Astrocyte of the spinal cord (primary cell): Measurements from ENCODE around the gene SPC24.
"Not testable (repeated sequence)": the region's sequence is repeated elsewhere in the genome, so short reads cannot be mapped to it uniquely, and the experiment has no call there.

Source experiments
- DNase-seq: peaks from one replicate; pipeline ENCODE4 v3.0.0; 2011; ENCODE audit warnings: low read depth, low spot score
- H3K4me3 ChIP-seq: 2 replicates; pipeline ENCODE4 v1.5.1; 2011; ENCODE audit warnings: low read depth, mild to moderate bottlenecking, low read length, moderate library complexity
- in situ Hi-C: cut with HindIII; loops from 2 replicates; pipeline ENCODE4 v1.10.0; 2017; ENCODE audit warnings: low sequenced_read_pairs
- TF ChIP-seq, protein P1 (sequence below): IDR thresholded peaks from 2 replicates; pipeline ENCODE4 v1.5.1; 2012; ENCODE audit warnings: low read depth, mild to moderate bottlenecking, low read length, inconsistent platforms

The SPC24 gene

DNA sequence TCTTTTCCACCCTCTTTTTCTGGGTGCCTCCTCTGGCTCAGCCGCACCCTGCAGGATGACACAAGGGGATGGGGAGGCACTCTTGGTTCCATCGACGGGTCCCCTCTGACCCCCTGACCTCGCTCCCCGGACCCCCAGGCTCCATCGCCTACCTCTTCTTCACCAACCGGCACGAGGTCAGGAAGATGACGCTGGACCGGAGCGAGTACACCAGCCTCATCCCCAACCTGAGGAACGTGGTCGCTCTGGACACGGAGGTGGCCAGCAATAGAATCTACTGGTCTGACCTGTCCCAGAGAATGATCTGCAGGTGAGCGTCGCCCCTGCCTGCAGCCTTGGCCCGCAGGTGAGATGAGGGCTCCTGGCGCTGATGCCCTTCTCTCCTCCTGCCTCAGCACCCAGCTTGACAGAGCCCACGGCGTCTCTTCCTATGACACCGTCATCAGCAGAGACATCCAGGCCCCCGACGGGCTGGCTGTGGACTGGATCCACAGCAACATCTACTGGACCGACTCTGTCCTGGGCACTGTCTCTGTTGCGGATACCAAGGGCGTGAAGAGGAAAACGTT, 42.4 kb downstream of the SPC24 start:
- H3K4me3 ChIP-seq, result no peak overlapping the region
- in situ Hi-C loops, result no loop called here
- no peak for DNase-seq
- TF ChIP-seq, protein P1, sequence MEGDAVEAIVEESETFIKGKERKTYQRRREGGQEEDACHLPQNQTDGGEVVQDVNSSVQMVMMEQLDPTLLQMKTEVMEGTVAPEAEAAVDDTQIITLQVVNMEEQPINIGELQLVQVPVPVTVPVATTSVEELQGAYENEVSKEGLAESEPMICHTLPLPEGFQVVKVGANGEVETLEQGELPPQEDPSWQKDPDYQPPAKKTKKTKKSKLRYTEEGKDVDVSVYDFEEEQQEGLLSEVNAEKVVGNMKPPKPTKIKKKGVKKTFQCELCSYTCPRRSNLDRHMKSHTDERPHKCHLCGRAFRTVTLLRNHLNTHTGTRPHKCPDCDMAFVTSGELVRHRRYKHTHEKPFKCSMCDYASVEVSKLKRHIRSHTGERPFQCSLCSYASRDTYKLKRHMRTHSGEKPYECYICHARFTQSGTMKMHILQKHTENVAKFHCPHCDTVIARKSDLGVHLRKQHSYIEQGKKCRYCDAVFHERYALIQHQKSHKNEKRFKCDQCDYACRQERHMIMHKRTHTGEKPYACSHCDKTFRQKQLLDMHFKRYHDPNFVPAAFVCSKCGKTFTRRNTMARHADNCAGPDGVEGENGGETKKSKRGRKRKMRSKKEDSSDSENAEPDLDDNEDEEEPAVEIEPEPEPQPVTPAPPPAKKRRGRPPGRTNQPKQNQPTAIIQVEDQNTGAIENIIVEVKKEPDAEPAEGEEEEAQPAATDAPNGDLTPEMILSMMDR, result no peak

DNA sequence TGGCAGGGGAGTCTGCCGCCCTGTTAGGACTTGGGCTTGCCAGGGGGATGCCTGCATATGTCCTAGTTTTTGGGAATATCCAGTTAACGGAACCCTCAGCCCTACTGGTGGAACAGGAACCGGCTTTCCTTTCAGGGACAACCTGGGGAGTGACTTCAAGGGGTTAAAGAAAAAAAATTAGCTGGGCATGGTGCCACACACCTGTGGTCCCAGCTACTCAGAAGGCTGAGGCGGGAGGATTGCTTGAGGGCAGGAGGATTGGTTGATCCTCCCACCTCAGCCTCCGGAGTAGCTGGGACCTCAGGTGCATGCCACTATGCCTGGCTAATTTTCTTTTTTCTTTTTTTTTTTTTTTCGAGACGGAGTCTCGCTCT, 43.8 kb downstream of the SPC24 start:
- TF ChIP-seq, protein P1, result no peak
- in situ Hi-C loops, result no loop called here
- DNase-seq, result no peak
- H3K4me3 ChIP-seq, result no peak overlapping the region

DNA sequence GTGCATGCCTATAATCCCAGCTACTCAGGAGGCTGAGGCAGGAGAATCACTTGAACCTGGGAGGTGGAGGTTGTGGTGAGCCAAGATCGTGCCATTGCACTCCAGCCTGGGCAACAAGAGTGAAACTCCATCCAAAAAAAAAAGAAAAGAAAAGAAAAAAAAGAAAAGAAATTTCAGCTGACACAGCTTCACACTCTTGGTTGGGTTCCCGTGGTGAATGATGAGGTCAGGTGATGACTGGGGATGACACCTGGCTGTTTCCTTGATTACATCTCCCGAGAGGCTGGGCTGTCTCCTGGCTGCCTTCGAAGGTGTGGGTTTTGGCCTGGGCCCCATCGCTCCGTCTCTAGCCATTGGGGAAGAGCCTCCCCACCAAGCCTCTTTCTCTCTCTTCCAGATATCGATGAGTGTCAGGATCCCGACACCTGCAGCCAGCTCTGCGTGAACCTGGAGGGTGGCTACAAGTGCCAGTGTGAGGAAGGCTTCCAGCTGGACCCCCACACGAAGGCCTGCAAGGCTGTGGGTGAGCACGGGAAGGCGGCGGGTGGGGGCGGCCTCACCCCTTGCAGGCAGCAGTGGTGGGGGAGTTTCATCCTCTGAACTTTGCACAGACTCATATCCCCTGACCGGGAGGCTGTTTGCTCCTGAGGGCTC, 44.3 kb downstream of the SPC24 start:
- in situ Hi-C loops, result no loop called here
- no peak for DNase-seq
- TF ChIP-seq, protein P1, result no peak
- no peak overlapping the region for H3K4me3 ChIP-seq

DNA sequence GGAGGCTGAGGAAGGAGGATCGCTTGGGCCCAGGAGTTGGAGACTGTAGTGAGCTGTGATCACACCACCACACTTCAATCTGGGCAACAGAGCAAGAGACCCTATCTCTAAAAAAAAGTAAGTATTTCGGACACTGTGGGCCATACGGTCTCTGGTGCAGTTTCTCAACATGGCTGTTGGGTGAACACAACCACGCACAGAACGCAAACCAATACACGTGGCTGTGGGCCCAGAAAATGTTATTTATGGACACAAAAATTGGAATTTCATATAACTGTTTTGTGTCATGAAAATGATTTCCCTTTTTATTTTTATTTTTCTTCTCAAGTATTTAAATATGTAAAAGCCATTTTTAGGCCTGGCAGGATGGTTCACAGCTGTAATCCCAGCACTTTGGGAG, 46.8 kb downstream of the SPC24 start:
- H3K4me3 ChIP-seq, result no peak overlapping the region
- in situ Hi-C loops, result no loop called here
- TF ChIP-seq, protein P1, result no peak
- DNase-seq, result no peak

DNA sequence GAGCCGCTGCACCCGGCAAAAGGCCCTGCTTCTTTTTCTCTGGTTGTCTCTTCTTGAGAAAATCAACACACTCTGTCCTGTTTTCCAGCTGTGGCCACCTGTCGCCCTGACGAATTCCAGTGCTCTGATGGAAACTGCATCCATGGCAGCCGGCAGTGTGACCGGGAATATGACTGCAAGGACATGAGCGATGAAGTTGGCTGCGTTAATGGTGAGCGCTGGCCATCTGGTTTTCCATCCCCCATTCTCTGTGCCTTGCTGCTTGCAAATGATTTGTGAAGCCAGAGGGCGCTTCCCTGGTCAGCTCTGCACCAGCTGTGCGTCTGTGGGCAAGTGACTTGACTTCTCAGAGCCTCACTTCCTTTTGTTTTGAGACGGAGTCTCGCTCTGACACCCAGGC, 49.1 kb downstream of the SPC24 start:
- in situ Hi-C loops, result no loop called here
- H3K4me3 ChIP-seq, result no peak overlapping the region
- DNase-seq, result no peak
- TF ChIP-seq, protein P1, result no peak

DNA sequence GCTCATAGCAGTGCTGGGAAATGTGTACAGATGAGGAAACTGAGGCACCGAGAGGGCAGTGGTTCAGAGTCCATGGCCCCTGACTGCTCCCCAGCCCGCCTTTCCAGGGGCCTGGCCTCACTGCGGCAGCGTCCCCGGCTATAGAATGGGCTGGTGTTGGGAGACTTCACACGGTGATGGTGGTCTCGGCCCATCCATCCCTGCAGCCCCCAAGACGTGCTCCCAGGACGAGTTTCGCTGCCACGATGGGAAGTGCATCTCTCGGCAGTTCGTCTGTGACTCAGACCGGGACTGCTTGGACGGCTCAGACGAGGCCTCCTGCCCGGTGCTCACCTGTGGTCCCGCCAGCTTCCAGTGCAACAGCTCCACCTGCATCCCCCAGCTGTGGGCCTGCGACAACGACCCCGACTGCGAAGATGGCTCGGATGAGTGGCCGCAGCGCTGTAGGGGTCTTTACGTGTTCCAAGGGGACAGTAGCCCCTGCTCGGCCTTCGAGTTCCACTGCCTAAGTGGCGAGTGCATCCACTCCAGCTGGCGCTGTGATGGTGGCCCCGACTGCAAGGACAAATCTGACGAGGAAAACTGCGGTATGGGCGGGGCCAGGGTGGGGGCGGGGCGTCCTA, 50.5 kb downstream of the SPC24 start:
- in situ Hi-C loops, result no loop called here
- TF ChIP-seq, protein P1, result no peak
- DNase-seq, result no peak
- H3K4me3 ChIP-seq, result no peak overlapping the region

DNA sequence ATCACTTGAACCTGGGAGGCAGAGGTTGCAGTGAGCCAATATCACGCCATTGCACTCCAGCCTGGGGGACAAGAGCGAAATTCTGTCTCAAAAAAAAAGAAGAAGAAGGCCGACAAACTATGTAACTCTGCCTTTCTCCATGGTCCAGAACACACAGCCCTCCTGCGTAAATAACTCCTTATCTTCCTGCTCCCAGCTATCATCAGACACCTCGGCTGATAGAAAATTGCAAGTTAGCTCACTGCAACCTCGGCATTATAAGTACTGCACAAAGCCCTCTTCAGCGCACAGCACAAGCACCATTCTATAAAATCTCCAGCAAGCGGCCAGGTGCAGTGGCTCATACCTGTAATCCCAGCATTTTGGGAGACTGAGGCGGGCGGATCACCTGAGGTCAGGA, 51.9 kb downstream of the SPC24 start:
- H3K4me3 ChIP-seq, in situ Hi-C loops, DNase-seq: not testable (repeated sequence)
